GM12878 (cell line): Measurements from ENCODE around the gene MRPS18B.

Experiments
- EZH2 ChIP-seq: IDR thresholded peaks from 2 replicates; pipeline ENCODE4 v1.6.1; 2012; ENCODE audit warnings: low read depth, mild to moderate bottlenecking, control low read depth, inconsistent platforms, low read length, borderline replicate concordance; ENCODE audit not compliant: control insufficient read depth
- POLR2AphosphoS5 ChIP-seq: IDR thresholded peaks from 2 replicates; pipeline ENCODE4 v1.6.1; 2011; ENCODE audit warnings: mild to moderate bottlenecking, low read length, inconsistent platforms
- SP1 ChIP-seq: IDR thresholded peaks from one replicate; pipeline ENCODE4 v1.6.1; 2011; ENCODE audit warnings: low read depth, low read length

DNA sequence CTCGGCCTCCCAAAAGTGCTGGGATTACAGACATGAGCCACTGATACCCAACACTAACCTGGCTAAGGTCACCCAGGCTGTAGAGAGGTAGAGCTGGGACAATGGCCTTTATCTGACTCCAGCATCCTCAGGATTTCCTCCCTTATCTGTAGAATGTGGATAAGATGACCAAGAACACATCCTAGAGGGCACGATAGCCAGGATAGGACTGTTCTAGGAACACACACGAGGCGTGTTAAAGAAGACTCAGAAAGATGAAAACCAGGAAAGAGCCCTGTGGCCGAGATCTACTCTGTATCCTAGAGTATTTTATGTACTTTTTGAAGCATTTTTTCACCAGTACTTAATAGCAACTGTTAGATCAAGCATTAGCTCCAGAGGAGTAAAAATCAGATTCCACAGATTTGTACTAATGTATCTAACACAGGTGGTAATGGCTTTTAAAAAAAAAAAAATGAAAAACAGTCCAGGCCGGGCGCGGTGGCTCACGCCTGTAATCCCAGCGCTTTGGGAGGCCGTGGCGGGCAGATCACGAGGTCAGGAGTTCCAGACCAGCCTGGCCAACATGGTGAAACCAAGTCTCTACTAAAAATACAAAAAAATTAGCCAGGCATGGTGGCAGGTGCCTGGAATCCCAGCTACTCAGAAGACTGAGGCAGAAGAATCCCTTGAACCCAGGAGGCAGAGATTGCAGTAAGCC, 17.9 kb upstream of the MRPS18B start:
- TF ChIP-seq POLR2AphosphoS5 (no peak), EZH2 (no peak), SP1 (no peak)
